HG03066 (cell line): ENCODE results near the gene FBRS.
"Not testable (repeated sequence)": the region's sequence is repeated elsewhere in the genome, so short reads cannot be mapped to it uniquely, and the experiment has no call there.

Experiments used
- ATAC-seq: cut with Tn5 transposase; IDR thresholded peaks from one replicate; pipeline ENCODE4 v1.9.1; 2021; ENCODE audit warnings: low read depth; ENCODE audit not compliant: unreplicated experiment

Gene FBRS

DNA sequence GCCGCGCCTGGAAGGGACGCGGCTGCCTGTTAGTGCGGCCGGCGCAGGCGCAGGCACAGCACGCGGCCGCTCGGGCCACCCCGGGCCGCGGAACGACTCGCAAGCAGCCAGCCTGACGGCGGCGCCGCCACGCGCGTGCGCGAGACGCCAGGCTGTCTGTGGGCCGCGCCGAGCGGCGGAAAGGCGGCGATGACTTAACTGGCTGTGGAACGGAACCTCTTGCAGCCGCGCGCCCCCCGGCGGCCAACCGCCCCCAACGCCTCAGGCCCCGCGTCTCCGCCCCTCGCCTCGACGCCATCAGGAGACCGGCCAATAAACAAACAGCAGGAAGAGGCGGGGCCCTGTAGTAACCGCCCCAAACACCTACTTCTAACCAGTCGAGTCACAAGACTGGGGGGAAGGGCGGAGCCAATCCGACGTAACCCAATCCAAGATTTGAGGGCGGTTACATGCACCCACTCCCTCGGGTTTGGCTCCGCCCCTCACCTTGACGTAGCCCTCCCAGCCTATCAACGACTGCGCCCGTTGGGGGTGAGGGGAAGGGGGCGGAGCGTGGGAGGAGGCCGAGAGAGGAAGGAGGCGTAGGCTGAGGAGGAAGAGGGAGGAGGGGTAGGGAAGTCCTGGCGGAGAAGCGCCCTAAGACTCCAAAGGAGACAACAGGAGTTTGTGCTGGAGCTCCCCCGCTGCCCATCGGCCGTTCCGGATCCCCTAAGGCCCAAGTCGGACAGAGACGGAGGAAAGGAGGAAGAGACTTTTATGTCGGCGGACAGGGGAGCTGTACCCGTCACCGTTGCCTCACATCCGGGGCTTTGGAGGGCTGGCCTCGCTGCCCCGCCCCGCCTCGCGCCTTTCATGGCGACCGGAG lies at the start of gene FBRS:
FBRS (plus strand) TSS at position 566 of the 865 bp plus-strand sequence. CDS start 1,088 bp downstream, outside the sequence.
- peak; percentile 63 for ATAC-seq

DNA sequence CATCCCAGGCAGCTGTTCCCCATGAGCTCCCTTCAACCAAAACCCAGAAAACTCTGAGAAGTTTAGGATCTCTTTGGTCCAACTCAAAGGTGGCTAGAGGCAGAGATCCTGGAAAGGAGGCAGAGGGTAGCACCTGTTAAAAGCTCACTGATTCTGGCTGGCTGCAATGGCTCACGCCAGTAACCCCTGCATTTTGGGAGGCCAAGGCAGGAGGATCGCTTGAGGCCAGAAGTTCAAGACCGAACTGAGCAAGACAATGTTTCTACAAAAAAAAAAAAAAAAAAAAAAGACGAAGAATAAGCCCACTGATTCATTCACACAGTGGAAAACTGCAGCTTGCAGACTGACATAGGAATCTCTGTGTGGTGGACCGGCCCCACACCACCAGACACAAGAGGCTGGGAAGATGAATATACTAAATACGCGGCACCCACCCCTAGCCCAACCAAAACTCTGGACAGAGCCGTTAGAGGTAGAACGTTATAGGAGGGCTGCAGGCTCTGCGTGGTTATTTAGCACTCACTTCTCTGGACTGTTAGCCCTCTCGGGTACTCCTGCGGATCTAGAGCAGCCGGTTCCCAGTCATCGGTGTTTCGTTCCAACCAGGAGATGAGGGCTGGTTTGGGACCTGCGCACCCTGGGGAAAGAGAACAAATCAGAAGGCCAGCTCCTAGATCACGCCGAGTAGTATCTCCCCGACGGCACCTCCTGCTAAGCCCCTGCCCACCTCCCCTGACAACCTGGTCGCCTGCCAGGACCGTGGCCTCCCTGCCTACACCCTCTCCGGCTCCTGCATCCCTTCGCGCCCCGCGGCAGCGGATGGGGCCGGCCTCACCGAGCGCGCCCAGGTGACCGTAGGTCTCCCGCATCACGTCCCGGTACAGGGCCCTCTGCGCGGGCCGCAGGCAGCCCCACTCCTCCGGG lies 49.0 kb upstream of the FBRS start:
- ATAC-seq: peak; percentile 30

DNA sequence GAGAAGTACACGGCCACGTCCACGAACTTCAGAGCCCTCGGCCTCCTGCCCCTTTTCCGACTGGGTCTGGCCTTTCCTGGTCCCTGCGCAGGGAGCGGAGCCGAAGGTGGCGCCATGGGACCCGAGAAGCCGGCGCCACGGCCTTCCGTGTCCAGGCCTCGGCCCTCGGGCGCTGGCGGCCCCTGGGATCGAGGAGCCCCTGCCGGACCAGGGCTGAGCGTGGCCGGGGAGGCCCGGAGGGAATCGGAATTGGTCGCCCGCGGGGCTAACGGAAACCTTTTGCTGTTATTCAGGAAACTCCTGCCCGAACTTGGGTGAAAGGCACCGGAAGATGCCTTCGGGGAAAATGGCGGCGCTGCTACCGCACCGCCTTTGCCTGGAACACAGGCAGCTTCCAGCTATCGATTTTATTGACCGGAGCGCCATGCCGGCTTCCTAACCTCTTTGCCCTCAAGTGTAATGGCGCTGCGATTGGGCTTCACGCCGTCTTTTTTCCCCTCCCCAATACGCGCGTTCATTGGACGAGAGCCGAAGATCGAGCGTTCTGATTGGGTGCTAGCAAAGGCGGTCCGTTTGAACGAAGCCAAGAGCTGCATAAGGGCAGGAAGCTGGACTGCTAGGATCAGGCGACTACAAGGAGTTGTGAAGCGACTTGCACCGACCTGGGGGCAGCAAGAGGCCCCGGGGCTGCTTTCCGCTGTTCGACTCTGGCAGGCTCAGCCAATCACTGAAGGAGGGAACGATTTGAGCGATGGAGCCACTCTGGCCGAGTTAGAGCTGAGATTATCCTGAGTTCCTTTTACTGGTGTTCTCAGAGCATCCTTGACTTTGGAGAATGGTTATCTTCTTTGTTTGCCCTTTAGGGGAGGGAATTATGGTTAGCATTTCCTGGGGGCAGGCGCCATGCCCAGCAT lies 48.0 kb upstream of the FBRS start, which contains the start of gene ZNF689:
ZNF689 (minus strand) TSS at position 464 of the 914 bp plus-strand sequence; CDS start at position 116, 348 bp downstream.
- ATAC-seq: peak; percentile 81

DNA sequence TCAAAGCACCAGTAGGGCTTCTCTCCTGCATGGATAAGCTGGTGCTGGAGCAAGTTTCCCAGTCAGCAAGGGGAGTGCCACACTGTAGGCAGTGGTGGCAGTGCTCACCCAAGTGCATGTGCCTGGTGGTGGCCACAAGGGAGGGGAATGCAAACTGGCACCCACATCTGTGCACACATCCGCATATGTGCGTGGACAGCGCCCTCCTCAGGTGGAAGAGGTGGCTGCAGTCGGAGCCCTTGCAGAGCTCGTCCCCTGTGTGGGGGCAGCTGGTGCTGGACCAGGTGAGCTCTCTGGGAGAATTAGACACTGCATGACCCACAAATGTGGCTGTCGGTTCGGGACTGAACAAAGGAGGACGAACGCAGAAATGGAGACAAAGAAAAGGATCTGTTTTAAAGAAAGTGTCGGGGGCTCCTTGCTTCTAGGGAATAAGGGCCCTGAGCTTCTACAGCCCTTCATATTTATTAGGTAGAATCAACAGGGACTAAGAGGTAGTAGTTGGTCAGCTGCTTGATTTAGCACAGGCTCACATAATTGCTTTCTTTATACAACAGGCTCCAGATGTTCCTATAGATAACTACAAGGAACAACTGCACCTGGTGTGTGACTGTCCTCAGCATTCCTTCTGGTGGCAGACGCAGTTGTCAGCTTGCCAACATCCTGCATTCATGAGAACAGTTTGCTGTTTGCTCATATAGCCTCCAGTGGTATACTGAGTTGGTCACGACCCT lies 42.7 kb upstream of the FBRS start:
- no peak for ATAC-seq

DNA sequence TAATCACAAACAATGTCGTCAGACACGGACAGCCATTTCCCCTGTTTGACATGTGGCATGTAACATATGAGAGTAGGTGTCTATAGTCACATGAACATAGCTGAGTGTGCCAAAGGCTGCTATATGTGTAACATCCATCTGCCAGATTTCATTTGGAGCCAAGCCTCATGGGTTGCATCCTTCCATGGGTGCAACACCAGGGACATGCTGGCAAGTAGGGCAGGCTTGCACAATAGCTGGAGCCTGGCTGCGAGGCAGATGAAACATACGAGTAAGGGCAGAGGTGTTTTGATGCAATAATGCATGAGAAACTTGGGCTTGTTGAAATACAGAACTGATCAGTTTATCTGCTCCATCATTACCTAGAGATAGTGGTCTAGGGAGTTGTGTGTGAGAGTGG lies 39.0 kb upstream of the FBRS start:
- ATAC-seq: no peak

DNA sequence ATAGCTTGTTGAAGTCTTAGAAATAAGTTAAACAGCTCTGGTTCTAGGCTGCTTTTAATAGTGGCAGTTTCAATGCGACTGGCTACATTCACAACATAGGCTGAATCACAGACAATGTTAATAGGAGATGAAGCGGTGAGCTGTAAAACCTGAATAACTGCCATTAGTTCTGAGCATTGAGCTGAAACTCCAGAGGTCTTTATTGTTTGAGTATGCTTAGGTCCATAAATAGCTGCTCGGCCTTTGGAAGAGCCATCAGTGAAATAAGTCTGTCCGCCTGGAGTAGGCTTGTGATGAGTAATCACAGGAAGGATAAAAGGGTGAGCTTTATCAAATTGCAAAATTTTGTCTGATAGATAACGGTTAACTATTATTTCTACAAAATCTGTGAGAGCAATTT lies 38.6 kb upstream of the FBRS start:
- ATAC-seq: no peak

DNA sequence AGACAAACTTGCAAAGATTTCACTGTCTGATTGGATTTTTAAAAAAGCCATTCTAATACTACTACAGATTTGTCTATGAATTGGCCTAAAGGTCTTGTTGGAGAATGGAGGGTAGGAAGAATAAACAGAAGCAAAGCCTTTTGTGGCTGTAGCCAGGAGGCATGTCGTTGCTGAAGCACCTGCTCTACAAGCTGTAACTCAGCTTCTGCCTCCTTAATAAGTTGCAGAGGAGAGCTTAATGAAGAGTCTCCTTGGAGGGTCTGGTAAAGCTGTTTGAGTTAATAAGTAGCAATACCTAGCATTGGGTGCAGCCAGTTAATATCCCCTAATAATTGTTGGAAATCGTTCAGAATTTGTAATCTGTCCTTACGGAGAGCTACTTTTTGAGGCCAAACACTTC lies 38.1 kb upstream of the FBRS start:
- no peak for ATAC-seq

DNA sequence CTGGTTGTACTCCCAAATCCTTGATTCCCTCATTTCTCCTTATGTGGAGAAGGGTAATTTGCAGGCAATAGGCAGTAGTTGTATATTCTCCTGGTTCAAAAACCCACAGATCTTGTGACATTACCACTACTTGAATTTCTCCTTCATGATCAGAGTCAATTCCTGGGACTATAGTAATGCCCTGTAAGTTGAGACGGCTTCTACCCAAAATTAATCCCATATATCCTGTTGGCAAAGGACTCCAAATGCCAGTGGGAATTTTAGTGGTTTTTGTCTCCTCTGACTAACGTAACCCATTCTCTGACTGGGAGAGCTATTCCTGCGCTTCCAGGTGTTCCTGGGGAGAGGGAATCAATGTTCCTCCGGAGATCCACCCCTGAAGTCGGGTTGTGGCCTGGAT lies 36.5 kb upstream of the FBRS start:
- ATAC-seq: no peak

DNA sequence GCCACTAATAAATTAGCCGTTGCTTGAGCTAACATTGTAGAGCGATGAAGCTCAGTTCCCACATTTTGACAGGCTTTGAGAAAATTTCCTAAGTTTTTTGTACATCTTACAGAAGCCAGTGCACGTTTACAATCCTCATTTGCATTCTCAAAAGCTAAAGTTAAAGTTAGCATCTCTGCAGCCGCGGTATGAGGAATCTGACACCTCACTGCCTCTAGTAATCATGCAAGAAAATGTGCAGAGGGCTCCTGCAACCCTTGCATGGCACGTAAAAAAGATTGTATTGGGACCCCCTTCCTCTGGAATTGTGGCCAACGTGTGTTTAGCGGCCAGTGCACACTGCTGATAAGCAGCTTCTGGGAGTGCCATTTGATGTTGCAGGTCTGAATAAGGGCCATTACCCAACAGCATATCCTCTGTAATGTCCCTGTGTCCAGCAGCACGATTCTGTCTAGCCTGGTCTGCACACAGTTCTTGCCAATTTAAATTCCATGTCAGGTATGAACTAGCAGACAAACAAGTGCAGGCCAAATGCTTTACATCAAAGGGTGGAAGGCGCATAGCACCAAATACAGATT lies 35.7 kb upstream of the FBRS start:
- no peak for ATAC-seq

DNA sequence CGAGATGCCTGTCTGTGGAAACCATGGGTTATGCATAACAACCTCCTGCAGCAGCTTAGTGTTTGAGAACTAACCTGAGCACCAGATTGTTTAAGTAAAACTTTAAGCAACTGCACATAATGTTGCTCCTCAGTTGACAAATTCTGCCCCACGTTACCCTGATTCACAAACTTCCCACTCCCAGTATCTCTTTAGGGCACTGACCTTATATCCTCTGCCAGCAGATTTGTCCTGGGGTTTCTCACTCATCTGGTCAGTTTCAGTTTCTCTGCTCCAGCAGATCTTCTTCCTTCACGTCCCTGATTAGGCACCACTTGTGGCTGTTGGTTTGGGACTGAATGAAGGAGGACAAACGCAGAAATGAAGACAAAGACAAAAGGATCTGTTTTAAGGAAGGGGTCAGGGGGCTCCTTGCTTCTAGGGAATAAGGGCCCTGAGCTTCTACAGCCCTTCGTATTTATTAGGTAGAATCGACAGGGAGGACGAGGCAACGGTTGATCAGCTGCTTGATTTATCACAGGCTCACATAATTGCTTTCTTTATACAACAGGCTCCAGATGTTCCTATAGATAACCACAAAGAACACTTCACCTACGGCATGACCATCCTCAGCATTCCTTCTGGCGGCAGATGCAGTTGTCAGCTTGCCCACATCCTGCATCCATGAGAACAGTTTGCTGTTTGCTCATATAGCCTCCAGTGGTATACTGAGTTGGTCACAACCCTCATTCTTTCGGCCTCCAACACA lies 34.5 kb upstream of the FBRS start:
- no peak for ATAC-seq

DNA sequence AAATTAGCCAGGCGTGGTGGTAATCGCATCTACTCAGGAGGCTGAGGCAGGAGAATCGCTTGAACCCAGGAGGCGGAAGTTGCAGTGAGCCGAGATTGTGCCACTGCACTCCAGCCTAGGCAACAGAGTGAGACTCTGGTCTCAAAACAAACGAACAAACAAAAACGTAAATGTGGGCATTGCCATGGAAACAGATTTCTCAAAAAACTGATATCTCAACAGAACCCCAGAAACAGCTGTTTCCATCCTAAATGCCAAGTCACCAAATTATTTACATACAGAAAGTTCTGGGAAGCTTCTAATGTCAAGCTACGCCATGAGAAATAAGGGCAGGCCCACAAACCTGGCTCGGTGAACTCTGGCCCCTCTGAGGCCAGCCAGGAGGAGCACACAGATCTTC lies 32.0 kb upstream of the FBRS start:
- no peak for ATAC-seq

DNA sequence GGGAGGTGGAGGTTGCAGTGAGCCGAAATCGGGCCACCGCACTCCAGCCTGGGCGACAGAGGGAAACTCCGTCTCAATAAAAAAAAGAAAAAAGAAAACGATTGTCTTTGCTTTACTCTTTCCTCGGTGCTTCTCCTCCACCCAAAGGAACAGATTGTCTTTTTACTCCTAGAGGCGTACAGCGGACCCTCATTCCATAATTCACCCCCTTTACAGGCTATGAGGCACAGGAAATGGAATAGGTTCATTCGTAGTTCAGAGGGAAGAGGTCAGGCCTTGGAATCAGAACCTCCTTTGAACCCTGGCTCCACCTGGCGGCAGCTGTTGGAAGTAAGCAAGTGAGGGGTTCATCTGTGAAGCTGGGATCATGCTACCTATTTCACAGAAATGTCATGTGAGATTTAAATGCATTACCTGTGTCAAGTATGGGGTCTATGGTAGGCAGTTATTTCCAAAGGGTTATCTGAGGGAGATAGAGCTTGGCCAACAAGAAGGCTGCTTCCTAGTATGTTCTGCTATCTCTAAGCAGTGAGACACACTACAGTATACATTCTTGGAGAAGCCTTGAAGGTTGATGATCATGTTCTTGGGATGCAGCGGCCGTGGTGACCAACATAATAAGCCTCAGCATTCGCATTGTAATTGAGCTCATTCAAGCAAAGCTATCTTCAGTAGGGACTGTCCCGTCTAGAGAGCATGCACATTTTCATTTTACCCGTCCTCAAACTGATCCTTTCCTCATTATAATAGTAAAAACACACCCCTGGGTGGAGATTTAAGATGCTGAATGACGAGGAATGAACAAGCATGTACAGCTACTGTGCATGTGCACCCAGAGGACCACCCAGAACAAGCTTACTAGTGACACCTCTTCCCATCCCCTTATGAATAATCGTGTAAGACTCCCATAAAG lies 29.3 kb upstream of the FBRS start:
- ATAC-seq: no peak

DNA sequence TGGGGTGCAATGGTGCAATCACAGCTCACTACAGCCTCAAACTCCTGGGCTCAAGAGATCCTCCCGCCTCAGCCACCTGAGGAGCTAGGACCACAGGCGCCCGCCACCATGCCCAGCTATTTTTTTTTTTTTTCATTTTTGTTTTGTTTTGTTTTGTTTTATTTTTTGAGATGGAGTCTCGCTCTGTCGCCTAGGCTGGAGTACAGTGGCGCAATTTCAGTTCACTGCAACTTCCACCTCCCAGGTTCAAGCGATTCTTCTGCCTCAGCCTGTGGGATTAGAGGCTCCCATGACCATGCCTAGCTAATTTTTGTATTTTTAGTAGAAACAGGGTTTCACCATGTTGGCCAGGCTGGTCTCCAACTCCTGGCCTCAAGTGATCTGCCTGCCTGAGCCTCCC lies 25.8 kb upstream of the FBRS start:
- not testable (repeated sequence) for ATAC-seq

DNA sequence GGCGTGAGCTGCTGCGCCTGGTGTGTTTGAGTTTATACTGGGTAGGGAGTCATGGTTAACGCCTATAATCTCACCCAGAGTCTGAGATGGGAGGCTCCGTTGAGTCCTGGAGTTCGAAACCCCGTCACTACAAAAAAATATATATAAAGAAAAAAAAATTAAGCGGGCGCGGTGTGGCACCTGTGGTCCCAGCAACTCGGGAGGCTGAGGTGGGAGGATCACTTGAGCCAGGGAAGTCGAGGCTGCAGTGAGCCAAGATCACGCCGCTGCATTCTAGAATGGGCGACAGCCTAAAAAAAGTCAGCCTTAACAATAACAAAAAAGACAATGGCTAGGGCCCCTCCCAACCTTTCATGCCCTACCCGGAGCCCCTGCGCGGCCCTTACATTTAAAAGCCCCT lies 24.7 kb upstream of the FBRS start:
- no peak for ATAC-seq

DNA sequence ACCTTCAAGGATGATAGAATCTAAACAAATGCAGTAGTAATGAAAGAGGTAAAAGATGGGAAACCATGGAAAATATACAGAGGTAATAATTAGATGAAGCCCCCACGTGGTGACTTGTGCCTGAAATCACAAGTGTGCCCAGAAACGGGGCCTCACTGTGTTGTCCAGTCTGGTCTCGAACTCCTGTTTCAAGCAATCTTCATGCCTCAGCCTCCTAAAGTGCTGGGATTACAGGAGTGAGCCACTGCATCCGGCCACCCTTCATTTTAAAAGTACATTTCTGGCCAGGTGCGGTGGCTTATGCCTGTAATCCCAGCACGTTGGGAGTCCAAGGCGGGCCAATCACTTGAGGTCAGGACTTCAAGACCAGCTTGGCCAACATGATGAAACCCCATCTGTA lies 21.6 kb upstream of the FBRS start:
- ATAC-seq: no peak

DNA sequence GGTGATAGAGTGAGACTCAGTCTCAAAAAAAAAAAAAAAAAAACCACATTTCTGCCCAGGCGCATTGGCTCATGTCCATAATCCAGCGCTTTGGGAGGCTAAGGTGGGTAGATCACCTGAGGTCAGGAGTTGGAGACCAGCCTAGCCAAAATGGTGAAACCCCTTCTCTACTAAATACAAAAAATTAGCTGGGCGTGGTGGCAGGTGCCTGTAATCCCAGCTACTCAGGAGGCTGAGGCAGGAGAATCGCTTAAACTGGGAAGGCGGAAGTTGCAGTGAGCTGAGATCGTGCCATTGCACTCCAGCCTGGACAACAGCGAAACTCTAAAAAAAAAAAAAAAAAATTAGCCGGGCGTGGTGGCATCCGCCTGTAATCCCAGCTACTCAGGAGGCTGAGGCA lies 21.1 kb upstream of the FBRS start:
- ATAC-seq: not testable (repeated sequence)

DNA sequence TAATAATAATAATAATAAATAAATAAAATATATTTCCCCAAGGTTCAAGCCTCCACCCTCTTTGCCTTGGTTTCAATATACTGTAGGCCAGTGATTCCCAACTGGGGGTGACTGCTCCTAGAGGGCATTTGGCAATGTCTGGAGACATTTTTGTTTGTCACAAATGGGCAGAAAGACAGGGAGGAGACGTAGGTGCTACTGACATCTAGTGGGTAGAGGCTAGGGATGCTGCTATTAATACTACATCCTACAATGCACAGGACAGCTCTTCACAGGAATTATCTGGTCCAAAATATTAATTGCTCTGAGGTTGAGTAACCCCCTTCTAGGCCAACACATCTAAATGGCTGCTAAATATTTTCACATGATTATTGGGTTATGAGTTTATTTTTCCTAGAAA lies 20.3 kb upstream of the FBRS start:
- no peak for ATAC-seq
